GM18507 (cell line): ENCODE results near the gene ABLIM1.

Source experiments
- DNase-seq: peaks from one replicate; pipeline ENCODE4 v3.0.0; 2011; ENCODE audit warnings: low read depth; ENCODE audit not compliant: insufficient read length; ENCODE audit errors: extremely low spot score
- FAIRE-seq: peaks from 2 replicates; lab custom pipeline; 2011; peaks lifted over from hg19 to GRCh38; lab: Jason Lieb, UNC

ABLIM1 gene

GRCh38 chr10:114441107-114441506 is 217.0 kb downstream of the ABLIM1 start:
- FAIRE-seq = no peak
- no peak for DNase-seq

GRCh38 chr10:114437473-114438292 is 220.4 kb downstream of the ABLIM1 start:
- DNase-seq (no peak), FAIRE-seq (peak; percentile 65)

- FAIRE-seq = no peak
Measured at GRCh38 chr10:114436941-114437340, 221.1 kb downstream of the ABLIM1 start.

GRCh38 chr10:114432566-114433093 is 225.4 kb downstream of the ABLIM1 start:
- DNase-seq (no peak), FAIRE-seq (no peak)

More at GRCh38 chr10:114436941-114437340, 221.1 kb downstream of the ABLIM1 start:
- DNase-seq = no peak

GRCh38 chr10:114431414-114432135 is 226.5 kb downstream of the ABLIM1 start:
- no peak for FAIRE-seq
- DNase-seq = no peak

GRCh38 chr10:114430688-114431413 is 227.2 kb downstream of the ABLIM1 start:
- no peak for FAIRE-seq
- no peak for DNase-seq

GRCh38 chr10:114429581-114430335 is 228.3 kb downstream of the ABLIM1 start:
- DNase-seq (no peak), FAIRE-seq (no peak)

GRCh38 chr10:114427124-114427852 is 230.8 kb downstream of the ABLIM1 start:
- DNase-seq (no peak), FAIRE-seq (no peak)

GRCh38 chr10:114426476-114426875 is 231.6 kb downstream of the ABLIM1 start:
- FAIRE-seq = no peak
- DNase-seq = no peak

GRCh38 chr10:114420811-114421485 is 237.1 kb downstream of the ABLIM1 start:
- no peak for DNase-seq
- FAIRE-seq = peak; percentile 72

- FAIRE-seq (no peak), DNase-seq (no peak)
Measured at GRCh38 chr10:114418109-114418508, 240.0 kb downstream of the ABLIM1 start.

- DNase-seq (no peak), FAIRE-seq (no peak)
Measured at GRCh38 chr10:114412907-114413797, 244.9 kb downstream of the ABLIM1 start.

- FAIRE-seq (no peak), DNase-seq (no peak)
Measured at GRCh38 chr10:114408968-114409444, 249.1 kb downstream of the ABLIM1 start.

- FAIRE-seq (no peak), DNase-seq (no peak)
Measured at GRCh38 chr10:114408112-114408967, 249.7 kb downstream of the ABLIM1 start.

- DNase-seq = no peak
- FAIRE-seq = no peak
Measured at GRCh38 chr10:114406455-114406854, 251.6 kb downstream of the ABLIM1 start.

GRCh38 chr10:114405011-114405350 is 253.1 kb downstream of the ABLIM1 start:
- no peak for FAIRE-seq
- no peak for DNase-seq
